ENCODE data around the gene TMED6.

DNA sequence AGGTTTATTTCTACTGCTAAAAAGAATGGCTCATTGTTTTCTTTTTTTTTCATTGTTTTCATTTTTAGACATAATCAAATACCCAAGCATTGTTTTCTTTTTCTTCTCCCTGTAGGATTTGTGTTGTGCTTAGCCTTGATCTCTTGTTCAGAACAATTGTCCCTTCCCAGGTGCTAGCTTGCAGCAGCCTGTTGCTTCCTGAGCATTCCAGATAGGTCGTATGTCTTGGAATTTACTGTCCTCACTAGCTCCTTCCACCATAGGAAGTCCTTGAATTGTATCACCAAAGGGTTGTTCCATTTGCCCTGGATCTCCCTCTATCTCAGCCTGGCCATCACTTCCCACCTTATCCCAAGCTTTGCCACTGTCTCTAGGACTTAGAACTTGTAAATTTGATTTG is 50.4 kb downstream of the TMED6 start:
- TF ChIP-seq, protein P1, sequence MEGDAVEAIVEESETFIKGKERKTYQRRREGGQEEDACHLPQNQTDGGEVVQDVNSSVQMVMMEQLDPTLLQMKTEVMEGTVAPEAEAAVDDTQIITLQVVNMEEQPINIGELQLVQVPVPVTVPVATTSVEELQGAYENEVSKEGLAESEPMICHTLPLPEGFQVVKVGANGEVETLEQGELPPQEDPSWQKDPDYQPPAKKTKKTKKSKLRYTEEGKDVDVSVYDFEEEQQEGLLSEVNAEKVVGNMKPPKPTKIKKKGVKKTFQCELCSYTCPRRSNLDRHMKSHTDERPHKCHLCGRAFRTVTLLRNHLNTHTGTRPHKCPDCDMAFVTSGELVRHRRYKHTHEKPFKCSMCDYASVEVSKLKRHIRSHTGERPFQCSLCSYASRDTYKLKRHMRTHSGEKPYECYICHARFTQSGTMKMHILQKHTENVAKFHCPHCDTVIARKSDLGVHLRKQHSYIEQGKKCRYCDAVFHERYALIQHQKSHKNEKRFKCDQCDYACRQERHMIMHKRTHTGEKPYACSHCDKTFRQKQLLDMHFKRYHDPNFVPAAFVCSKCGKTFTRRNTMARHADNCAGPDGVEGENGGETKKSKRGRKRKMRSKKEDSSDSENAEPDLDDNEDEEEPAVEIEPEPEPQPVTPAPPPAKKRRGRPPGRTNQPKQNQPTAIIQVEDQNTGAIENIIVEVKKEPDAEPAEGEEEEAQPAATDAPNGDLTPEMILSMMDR (IDR thresholded peaks at IDR 0.05) = no peak
- no peak for TF ChIP-seq POLR2A (IDR thresholded peaks at IDR 0.05)

Measured in vagina (tissue), 2 donors.